ENCODE measurements around the gene SLC12A2.

SLC12A2 gene

DNA sequence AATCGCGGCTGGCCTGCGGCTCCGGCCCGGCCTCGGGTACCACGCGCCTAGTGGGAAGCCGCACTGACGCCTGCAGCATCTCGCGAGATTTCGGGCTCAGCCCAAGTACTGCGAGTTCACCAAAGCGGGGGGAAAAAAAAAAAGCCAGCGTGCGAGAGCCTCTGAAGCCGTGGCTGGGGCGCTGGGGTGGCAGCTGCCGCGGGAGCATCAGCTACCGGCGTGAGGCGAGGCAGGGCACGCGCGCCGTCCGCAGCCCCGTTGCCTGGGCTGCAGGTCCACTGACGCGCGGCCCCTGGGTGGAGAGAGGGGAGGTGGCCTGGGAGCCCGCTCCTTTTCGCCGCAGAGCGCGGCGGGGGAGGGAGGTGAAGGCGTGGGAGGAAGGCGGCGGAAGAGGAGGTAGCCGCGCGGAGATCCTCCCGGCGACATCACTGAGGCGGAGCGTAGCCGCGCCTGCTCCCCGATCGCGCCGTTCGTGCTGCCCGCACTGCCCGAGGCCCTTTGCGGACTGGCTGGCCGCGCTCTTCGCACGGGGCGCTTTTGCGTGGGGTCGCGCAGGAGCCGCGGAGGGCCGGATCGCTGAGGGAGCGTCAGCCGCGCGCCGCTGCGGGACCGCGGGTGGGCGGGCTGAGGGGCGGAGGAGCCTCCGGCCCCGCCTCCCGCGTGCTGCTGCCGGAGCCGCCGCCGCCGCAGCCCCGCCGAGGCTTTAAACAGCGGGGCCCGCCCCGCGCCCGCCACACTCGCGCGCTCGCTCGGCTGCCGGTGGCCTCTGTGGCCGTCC, at the start of gene SLC12A2:
SLC12A2 (plus strand) TSS at position 734 of the 778 bp plus-strand sequence. CDS start 189 bp downstream, outside the sequence.
- DNase-seq (ENCODE audit: low spot score) = peak; percentile 93
- peak within 1 kb of the TSS; percentile 92 for H3K4me3 ChIP-seq
- peak within 1 kb of the TSS; percentile 96 to 98 for H3K27ac ChIP-seq
- TF ChIP-seq, protein P1, sequence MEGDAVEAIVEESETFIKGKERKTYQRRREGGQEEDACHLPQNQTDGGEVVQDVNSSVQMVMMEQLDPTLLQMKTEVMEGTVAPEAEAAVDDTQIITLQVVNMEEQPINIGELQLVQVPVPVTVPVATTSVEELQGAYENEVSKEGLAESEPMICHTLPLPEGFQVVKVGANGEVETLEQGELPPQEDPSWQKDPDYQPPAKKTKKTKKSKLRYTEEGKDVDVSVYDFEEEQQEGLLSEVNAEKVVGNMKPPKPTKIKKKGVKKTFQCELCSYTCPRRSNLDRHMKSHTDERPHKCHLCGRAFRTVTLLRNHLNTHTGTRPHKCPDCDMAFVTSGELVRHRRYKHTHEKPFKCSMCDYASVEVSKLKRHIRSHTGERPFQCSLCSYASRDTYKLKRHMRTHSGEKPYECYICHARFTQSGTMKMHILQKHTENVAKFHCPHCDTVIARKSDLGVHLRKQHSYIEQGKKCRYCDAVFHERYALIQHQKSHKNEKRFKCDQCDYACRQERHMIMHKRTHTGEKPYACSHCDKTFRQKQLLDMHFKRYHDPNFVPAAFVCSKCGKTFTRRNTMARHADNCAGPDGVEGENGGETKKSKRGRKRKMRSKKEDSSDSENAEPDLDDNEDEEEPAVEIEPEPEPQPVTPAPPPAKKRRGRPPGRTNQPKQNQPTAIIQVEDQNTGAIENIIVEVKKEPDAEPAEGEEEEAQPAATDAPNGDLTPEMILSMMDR (IDR thresholded peaks at IDR 0.05) = no peak

- no peak for DNase-seq (ENCODE audit: low spot score)
- Histone ChIP-seq H3K27ac (no peak overlapping the region), H3K4me3 (no peak overlapping the region)
- TF ChIP-seq, protein P1 (IDR thresholded peaks at IDR 0.05) = no peak
These were observed 47.9 kb upstream of the SLC12A2 start for GRCh38 chr5:128035689-128036088.

GRCh38 chr5:128036950-128037349, 46.6 kb upstream of the SLC12A2 start:
- H3K27ac ChIP-seq = no peak overlapping the region
- DNase-seq (ENCODE audit: low spot score) = no peak

DNA sequence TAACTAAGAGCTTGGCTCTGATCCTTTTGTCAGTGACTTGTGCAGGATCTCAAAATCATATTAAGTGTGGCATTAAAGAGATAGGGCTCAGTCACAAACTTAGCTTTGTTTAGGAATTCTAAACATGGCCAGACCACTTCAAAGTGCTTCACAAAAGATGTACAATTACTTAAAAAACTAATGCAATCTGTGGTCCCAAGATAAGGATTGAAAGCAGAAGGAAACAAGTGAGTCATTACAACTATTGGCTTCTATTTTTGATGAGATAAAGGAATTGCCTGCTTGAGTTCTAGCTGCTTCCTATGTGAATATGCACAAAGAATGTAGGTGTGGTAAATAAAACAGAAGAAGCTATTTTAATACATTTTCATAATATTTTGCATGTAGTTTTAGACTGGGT, 44.9 kb upstream of the SLC12A2 start:
- no peak for DNase-seq (ENCODE audit: low spot score)
- no peak overlapping the region for H3K4me3 ChIP-seq
- H3K27ac ChIP-seq = no peak overlapping the region
- TF ChIP-seq, protein P1 (IDR thresholded peaks at IDR 0.05) = no peak

More at GRCh38 chr5:128036950-128037349, 46.6 kb upstream of the SLC12A2 start:
- TF ChIP-seq, protein P1 (IDR thresholded peaks at IDR 0.05) = no peak
- no peak overlapping the region for H3K4me3 ChIP-seq

GRCh38 chr5:128040927-128041326, 42.6 kb upstream of the SLC12A2 start:
- H3K27ac ChIP-seq = no peak overlapping the region
- TF ChIP-seq, protein P1 (IDR thresholded peaks at IDR 0.05) = no peak

DNA sequence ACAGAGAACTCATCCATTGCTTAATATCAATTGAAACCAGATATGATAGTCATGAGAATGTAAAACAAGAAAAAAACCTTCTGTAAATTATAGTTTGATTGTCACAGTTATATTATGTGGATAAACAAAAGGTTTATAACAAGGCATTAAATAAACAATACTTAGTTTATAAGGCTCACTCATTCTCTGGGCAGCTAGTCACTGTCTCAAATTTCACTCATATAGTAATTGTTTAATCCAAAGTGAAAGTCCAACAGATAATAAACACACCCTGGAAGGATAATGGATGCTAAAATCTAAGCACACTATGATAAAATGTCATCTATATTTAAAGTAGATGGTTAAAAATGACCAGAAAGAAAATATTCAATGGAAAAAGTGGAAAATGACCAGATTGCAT, 30.8 kb upstream of the SLC12A2 start:
- TF ChIP-seq, protein P1 (IDR thresholded peaks at IDR 0.05) = no peak
- DNase-seq (ENCODE audit: low spot score) = no peak
- peak overlapping the region in 1 of 2 donors; percentile 53 for H3K27ac ChIP-seq
- H3K4me3 ChIP-seq = no peak overlapping the region

More at GRCh38 chr5:128040927-128041326, 42.6 kb upstream of the SLC12A2 start:
- no peak overlapping the region for H3K4me3 ChIP-seq
- no peak for DNase-seq (ENCODE audit: low spot score)
